ENCODE results near the gene POLG.

POLG gene

DNA sequence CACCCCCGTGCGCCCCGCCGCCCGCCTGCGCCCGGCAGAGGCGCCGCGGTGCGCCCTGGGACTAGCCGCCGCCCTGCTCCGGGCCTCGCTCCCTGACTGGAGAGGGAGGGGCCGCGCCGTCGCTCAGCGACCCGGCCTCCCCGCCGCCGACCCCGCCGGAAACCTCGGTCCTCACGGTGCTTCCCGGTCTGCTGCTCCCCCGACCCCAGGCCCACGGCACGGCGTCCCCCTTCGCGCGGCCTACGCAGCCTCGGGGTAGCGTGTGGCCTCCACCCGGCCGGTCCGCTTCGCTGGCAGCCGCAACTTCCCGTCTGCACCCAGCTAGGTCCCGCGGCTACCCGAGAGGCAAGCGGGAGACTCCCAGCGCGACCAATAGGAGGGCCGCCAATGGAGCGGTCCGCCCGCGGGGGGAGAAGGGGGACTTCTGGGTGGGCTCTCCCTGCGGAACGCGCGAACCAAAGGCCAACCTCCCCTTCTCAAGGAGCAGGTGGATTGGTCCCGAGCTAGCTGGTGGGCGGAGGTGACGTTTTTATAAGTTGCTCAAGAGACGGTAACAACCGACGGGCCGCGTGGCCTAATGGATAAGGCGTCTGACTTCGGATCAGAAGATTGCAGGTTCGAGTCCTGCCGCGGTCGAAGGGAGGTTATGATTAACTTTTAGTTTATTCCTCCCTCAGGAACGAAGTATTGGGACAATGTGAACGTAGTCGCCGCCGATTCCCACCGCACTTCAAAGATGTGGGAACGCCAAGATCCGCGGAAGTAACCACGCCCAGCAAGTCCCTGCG, at the start of gene POLG:
POLG (minus strand) TSS at position 315 of the 788 bp plus-strand sequence. CDS start 1,070 bp downstream, outside the sequence.
- peak; percentile 100 for DNase-seq

DNA sequence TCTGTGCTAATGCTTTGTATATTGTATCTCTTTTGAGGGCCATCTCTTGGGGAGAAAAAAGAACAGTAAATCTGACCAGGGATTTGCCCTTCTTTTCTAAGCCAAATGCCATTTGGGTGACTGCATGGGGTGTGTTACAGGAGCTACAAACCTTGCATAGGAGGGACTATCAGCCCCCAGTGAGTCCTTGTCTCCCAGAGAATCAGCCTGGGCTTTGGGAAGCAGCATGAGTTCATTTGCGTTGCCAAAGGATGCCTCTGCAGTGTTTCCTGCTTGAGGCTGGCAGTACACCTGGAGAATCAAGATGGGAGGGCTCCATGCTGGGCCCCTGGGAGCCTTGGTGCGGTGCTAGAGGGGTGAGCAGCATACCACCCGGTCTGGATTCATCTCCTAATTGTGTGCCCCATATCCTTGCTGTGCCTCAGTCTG, 49.6 kb upstream of the POLG start:
- no peak for DNase-seq

DNA sequence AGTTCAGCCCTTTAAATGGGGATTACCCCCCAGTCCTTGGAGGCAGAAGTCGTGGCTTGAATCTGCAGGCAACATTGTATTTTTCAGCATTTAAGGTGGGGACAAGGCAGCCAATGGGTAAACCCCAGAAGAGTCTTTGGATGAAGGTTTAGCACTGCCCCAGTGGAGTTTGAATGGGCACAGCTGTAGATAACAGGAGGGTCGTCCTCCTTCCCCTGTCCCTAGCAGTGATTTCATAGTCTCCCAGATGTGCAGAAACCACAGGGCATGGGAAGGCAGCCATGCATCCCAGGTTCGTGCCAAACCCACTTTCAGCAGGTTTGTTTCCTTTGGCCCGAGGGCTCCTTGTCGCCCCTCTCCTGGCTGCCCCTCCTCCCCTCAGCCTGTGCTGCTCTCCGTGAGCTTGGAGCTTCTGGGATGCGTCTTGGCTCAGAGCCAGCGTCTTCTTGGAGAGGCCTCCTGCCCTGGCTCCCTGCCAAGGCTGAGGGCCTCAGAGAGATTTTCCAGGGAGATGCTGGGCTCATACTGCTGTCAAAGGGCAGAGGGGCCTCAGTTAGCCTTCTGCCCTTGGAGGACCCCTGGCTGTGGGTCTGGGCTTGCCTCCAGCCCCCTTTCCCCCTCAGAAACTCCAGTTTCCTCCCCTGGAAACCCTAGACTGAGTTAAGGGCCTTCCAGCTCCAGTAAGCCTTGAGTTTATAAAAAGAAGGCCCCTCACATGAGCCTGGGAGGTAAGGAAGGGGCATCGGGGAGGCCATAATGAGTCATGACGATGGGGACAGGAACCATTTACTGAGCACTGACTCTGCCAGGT, 48.9 kb upstream of the POLG start:
- peak; percentile 92 for DNase-seq

DNA sequence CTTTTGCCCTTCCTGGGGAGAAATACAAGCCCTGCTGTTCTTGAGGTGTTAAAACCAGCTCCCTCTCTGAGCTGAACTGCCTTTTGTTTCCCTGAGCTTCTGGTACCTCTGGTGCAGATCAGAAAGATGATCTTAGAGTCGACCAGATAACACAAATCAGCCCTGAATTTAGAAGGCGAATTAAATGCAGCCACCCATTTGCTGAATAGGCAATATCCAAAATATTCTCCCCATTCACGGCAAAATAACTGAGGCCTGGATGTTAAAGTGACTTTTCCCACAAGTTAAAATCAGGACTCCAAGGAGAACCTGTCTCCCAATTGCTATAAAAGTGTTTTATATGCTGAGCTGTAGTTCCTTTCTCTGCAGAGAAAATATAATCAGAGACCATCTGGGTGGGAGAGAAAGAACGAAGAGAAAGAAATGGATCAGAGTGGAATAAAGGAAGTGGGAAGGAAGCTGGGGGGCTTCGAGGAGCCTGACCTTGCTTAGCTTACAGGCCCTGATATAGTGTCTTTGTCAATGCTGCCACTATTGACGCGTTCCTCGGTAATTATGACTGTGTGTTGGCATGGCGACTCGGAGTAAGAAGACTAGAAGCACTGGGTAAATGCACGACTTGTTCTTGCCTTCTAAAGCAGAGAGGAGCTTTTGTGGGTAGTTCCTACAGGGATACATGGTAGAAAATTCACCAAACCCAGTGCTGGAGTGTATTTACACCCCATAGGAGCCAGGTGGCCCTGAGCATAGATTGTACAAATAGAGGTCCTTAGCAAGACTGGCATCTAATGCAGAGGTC, 47.5 kb upstream of the POLG start:
- DNase-seq, result no peak

DNA sequence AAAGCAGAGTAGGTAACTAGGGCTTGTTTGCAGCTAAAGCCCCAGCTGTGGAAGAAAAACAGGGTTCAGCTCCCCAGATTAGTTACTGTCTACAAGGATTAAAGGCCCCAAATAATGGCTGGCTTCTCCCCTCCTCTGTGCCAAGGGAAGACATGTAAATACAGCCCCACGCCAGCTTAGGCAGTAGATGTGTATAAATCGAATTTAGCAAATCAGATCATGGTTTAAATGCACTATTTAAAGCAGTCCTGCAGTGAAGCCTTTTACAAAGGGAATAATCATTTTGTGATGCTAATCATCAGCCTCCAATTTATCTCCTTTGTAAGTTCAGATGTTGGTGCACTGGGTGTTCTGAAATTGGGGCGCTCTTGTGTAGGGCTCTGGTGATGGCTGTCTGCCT, 46.7 kb upstream of the POLG start:
- DNase-seq, result no peak

DNA sequence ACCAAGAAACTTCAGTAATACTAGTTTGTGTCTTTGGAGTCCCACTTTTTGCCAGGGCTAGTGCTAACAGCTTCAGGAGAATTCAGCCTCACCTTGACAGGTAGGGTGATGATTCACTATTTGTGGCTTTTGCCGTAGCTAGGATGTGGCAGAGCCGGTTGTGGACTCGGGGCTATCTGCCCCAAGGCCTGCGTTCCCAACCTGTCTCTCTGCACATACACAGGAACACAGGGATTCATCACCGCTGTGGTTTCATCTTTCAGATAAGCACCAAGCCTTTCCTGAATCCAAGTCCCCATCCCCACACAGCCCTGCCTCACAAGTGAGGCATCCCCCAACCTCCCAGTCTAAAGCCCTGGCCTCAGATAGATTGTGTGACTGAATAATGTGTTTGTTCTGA, 45.2 kb upstream of the POLG start:
- no peak for DNase-seq

DNA sequence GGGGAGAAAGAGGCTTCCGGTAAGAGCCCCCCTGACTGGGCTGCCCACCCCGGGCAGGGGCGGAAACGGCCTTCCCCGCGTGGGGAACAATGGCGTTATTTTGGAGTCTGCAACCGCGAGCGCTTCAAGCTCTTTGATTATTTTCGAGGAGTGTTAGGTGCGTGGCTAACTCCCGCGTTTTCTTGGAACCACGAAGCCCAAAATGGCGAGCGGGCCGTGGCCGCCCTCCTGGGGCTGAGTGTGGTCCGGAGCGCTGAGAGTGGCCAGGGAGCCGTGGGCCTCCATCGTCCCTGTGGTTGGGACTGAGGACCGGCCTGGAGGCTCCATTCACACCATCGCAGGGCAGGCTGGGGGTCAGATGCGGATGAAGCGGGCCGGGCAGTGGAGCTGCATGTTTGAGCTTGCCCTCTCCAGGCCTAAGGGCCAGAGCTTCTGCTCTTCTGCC, 44.6 kb upstream of the POLG start:
- no peak for DNase-seq

DNA sequence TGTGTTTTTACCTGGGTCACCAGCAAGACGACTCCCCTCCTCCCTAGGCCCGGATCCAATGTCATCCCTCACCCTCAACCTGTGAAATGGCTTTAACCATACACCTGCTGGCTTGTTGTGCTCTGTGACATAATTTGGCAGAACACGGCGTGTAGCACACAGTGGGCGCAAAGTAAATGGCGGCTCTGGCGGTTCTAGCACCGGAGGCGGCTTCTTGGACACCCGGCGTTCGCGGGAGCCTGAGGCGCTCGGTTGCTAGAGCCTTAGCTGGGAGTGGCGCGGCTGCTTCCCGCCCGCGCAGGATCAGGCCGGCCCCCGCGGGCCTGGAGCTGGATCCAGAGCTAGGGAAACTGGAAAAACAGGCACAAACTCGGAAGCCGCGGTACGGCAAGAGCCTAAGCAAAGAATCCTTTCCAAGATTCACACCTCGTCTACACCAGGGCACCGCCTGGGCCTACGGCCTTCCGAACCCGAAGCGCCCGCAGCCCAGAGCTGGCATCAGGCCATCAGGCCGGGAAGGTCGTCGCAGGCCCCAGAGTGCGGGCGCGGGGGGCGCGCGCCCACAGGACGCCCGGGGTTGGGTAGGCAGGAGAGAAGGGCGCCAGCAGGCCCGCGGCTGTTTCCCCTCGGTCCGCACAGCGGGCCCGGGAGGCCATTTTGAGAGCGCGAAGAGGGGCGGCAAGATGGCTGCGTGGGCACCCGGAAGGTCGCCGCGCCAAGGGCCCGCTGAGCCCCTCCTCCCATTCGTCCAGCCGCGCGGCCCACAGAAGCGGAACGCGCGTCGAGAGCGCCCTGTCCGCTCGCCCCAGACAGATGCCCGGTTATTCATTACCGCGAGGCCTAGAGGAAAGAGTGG, 43.9 kb upstream of the POLG start:
- peak; percentile 73 for DNase-seq

DNA sequence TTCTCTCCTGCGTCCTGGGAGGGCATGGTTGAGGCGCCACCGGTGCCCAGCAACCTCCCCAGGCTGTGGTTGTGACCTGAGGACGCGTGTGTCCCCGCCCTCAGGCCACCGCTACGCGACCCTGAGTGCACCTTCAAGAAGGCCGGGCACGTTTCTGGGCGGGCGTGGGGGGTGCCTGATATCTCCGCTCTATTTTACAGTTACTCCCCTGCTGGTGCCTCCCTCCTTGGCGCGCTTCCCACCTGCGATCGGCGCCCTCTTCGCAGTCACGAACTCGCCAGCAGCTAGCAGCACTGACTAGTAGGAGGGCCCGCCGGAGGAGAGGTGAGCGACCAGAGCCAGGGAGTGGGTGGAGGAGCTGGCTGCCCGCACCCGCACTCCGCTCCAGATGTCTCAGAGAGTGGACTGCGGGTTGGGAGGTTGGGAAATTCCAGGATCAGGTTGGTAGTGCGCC, 43.2 kb upstream of the POLG start:
- no peak for DNase-seq

DNA sequence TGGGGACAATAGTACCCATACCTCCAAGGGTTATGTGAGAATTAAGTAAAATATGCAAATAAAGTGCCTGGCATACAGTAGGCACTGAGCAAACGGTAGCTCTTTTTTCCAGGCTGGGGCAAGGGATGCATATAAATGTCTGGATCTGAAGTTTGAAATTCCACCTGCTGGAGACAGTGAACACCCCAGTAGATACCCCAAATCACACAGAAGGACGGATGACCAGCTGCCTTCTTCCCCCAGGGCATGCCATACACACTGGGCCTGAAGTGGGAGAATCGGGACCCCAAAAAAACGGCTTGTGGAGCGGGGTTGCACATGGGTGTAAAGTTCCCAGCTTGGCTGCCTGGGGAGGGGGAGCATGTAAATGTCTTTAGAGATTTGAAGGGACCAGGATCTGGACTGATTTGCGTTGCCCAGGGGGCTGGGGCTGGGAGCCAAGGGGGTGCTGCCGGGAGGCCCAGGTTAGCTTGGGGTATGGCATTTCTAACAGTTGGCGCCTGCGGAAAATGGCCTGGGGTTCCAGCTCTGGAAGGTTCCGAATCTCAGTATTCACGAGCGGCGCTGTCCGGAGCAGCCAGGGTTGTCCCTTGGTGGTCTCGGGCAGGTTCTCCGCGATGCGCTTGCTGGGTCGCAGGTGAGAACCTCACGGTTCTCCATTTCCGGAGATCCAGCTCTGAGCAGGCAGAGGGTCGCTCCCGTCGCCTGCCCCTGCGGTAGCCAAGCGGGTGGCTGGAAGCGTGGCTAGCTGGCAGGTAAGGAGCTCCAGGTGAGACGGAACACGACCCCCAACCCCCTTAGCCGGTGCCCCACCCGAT, 42.6 kb upstream of the POLG start:
- peak; percentile 6 for DNase-seq

DNA sequence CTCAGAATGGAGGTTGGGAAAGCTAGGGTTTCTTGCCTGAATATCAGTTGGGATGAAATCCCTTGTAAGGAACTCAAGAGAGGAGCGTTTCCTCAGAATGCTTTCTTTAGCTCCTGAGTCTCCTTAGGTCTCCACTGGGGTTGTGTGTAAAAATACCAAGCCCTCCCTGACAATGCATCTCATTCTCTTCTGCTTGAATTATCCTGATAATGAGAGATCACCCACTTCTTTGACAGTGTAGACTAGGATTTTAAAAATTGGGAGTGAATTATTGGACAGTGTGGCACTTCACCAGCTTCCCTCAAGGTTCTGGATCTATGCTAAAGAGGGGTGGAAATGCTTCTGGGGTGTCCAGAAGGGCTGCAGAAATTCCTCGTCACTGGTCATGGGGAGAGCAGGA, 41.8 kb upstream of the POLG start:
- peak; percentile 17 for DNase-seq

DNA sequence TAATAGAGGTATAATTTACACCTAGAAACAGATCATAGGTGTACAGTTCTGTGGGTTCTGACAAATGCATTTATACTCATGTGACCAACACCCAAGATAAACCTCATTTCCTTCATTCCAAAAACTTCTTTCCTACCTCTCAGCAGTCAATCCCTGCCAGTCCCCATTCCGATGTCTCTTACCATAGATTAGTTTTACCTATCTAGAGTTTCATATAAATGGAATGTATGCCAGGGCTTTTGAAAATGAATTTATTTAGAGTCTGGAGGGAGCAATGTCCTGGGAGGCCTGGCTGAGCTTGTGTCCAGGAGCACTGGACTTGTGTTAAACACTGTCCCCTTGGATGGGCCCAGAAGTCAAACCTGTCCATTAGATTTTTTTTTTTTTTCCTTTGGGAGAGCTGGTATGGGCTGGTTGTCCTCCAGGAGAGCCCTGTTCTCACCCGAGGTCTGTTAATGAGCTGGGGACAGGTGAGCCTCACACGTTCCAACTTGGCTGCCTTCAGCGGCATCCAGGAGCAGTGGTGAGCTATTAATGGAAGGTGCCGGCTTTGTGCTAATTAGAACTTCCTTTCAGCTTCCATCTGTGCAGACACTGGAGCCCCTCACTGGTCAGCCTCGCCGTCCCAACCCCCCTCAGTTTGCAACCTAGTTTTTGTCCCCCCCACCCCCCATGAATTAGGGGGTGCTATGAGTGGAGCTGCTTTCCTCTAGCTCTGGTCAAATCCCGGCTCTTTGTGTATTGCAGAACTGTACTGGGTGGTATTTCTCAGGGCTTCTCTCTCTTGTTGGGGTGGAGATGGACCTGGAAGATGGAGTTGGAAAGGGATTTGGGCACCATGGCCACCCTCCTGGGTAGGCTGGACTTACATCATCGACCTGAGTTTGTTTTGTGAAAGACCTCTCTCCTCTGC, 40.7 kb upstream of the POLG start:
- peak; percentile 10 for DNase-seq

DNA sequence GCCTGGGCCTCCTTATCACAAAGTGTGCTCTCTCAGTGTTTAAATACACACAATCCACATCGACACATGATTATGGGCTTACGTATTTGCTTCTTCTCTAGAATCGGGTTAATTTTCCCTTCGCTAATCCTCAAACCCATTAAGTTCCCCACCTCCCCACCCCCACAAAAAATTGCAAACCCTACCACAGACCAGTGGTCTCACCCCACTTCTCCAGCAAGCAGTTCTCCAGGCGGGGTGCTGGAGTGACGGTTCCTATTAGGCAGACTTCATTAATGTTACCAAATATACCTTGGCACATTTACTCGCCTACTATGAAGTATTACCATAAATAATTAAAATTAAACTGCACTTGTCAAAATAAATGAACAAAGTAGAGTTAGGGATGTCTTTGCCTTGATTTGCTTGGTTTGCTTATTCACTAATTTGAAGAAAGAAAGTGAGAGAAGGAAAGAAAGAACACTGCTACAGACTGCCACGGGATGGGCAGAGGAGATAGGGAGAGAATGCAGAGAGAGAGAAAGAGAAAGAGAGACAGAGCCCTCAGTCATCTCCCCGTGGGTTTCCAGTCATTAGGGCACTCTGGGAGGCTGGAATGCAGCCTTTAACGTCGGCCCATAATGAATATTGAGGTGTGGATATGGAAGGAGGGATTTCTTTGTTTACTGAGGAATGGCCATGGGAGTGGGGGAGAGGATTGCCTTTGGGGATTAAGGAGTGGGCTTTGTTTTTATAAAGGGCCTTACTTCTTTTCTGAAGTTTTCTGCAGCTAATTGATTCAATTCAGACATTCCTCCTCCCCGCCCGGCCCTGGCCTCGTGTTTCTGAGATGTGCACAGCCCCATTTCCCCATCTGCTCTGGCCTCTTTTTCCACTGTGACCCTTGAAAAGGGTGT, 39.7 kb upstream of the POLG start:
- peak; percentile 28 for DNase-seq

DNA sequence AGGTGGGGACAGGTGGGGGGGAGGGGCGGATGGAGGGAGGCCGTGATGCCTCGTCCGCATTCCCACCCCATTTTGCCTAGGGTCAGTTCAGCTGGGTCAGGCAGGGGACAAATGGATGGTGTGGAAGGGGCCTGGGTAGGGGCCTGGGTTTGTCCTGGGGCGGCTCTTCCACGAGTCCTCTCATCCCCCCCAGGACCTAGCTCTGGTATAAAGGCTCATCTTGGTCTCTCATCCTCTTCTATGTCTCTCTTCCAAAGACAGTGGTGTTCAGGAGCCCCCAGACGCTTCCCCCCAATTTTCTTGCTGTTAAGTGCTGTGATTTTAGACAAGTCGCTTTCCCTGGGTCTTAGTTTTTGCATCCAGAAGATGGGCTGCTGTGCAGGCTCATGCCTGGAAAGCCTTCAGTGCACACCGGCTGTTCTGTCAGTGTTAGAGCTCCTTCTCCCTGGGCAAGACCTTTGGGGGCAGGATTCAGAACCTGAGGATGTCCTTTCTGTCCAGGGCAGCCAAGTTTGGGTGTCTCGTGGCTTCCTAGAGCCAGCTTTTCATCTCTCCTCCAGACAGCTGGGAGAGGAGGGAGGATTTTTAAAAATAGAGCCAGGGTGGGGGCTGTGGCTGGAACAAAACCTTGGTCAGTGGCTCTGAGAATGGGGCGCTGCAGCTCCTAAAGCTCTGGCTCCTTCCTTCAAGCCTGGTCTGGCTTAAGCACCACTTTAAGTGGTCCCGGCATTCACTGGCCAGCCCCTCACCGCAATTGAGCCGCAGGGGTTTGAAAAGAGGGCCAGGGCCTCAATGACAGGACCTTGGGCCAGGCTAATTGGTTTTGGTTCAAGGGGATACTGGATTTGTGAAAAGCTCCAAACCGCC, 37.7 kb upstream of the POLG start:
- DNase-seq, result peak; percentile 5

DNA sequence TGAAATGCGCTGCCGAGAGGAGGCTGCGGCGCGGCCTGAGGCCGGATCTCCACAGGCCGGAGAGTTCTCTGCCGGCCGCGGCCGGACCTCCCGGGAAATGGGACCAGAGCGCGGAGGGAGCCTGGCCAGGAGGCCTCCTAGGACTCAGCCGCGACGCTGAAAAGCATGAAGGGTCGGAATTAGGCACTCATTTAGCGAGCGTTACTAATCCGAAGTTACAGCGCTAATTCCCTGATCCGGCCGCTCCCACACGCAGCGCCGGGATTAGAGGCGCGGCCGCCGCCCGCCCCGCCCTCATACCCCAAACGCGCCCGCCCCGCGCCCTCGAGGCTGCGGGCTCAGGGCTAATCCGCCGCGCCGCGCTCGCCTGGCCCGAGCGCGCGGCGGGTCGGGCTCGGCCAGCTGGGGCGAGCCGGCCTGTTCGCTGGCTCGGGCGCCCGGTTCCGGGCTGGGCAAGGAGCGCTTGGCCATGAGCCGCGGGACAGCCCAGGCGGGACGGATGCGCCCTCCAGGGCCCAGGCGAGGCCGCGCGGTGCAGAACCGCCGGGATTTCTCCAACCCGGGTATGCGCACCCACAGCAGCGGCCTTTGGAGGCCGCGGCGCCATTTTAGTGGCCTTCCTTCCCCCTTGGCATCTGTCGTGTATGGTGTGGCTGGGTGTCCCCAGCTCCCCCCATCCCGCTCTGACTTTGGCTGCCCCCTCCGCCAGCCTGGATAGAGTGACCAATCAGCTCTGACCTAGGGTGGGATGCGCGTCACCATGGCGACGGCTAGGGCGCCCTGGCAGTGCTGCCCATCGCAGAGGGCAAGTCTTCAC, 36.8 kb upstream of the POLG start:
- peak; percentile 51 for DNase-seq

DNA sequence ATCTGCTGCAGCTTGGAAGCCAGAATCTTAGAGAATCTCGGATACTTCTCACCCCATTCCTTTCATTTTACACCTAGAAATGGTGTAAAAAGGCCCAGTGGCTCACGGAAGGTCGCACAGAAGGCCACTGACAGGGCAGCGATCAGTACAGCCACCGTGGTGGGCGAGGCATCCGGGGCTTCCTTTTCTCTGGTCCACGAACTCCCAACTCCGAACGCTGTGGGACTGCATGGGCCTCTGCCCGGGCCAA, 36.3 kb upstream of the POLG start:
- DNase-seq, result no peak

Data from eye (tissue), 1 donor.